H1 (cell line): ENCODE results near the gene CDT1. TPM values are rescaled to one million over a fixed set of nuclear protein-coding genes. Genes with fewer than 3 reads are reported as not detected.

Source experiments
- CTCF ChIA-PET: fragments of 300-600 bp; sonication (Branson Sonifier 250); formaldehyde crosslinking; loops from one replicate; lab custom pipeline; 2021; ENCODE audit not compliant: partially characterized antibody; lab: Charles Lee
- POLR2A ChIA-PET: fragments of 300-600 bp; sonication (Branson Sonifier 250); formaldehyde crosslinking; loops from one replicate; lab custom pipeline; 2021; ENCODE audit warnings: inconsistent platforms; ENCODE audit not compliant: partially characterized antibody; lab: Charles Lee
- DNase-seq, 2 experiments: peaks; one replicate each; pipeline versions ENCODE4 v3.0.0 to v3.0.0-alpha.2; 2010 to 2022; ENCODE audit warnings: low spot score in 2 of 2, low read depth in 1 of 2, mixed read lengths in 1 of 2
- FAIRE-seq: peaks from 2 replicates; lab custom pipeline; 2011; peaks lifted over from hg19 to GRCh38; lab: Jason Lieb, UNC
- H2AFZ ChIP-seq: 2 replicates; pipeline ENCODE4 v1.8.1; 2012; ENCODE audit warnings: low read length, inconsistent platforms
- H2AK5ac ChIP-seq: 2 replicates; pipeline ENCODE4 v1.6.1; 2013; ENCODE audit warnings: low read depth, low read length
- H2BK120ac ChIP-seq: replicated peaks from 2 replicates; pipeline ENCODE3; 2013; ENCODE audit warnings: low read depth, low read length, inconsistent platforms
- H2BK12ac ChIP-seq: 2 replicates; pipeline ENCODE4 v1.6.1; 2013; ENCODE audit warnings: low read depth, low read length
- H2BK15ac ChIP-seq: 2 replicates; pipeline ENCODE4 v1.6.1; 2013; ENCODE audit warnings: low read length
- H2BK20ac ChIP-seq: 2 replicates; pipeline ENCODE4 v1.6.1; 2013; ENCODE audit warnings: low read length
- H2BK5ac ChIP-seq: 2 replicates; pipeline ENCODE4 v1.6.1; 2013; ENCODE audit warnings: low read depth, low read length
- H3K14ac ChIP-seq: 2 replicates; pipeline ENCODE4 v1.6.1; 2013; ENCODE audit warnings: inconsistent platforms; ENCODE audit not compliant: insufficient read length
- H3K18ac ChIP-seq: 2 replicates; pipeline ENCODE4 v1.6.1; 2013; ENCODE audit warnings: low read length; ENCODE audit errors: extremely low read depth
- H3K23ac ChIP-seq: 2 replicates; pipeline ENCODE4 v1.6.1; 2013; ENCODE audit warnings: inconsistent platforms; ENCODE audit not compliant: insufficient read length
- H3K23me2 ChIP-seq: 2 replicates; pipeline ENCODE4 v1.6.1; 2013; ENCODE audit warnings: low read depth, low read length
- H3K27ac ChIP-seq: 2 replicates; pipeline ENCODE4 v1.6.1; 2011; ENCODE audit warnings: low read depth, low read length, inconsistent platforms
- H3K27me3 ChIP-seq, 4 experiments: replicated peaks in 1 of 4; 1 replicate in 1 of 4; 2 replicates in 3 of 4; pipeline versions ENCODE4 v1.6.1 to v1.8.1; 2011 to 2013; ENCODE audit warnings: low read length in 3 of 4, mild to moderate bottlenecking in 3 of 4, inconsistent platforms in 2 of 4, mixed read lengths in 2 of 4, moderate library complexity in 1 of 4; ENCODE audit not compliant: control insufficient read depth in 3 of 4, insufficient read depth in 3 of 4; ENCODE audit errors: extremely low read depth in 1 of 4
- H3K36me3 ChIP-seq, 4 experiments: 2 replicates each; pipeline versions ENCODE4 v1.6.1 to v1.8.1; 2011 to 2013; ENCODE audit warnings: mild to moderate bottlenecking in 4 of 4, low read length in 3 of 4, moderate library complexity in 2 of 4, control low read depth in 1 of 4, inconsistent platforms in 1 of 4; ENCODE audit not compliant: insufficient read depth in 4 of 4, control insufficient read depth in 2 of 4
- H3K4ac ChIP-seq: replicated peaks from 2 replicates; pipeline ENCODE3; 2013; ENCODE audit warnings: low read length, low read depth, mixed read lengths, inconsistent platforms; ENCODE audit not compliant: insufficient read length
- H3K4me1 ChIP-seq, 4 experiments: replicated peaks in 1 of 4; 1 replicate in 1 of 4; 2 replicates in 3 of 4; pipeline versions ENCODE4 v1.6.1 to v1.8.1; 2011 to 2013; ENCODE audit warnings: low read length in 3 of 4, inconsistent platforms in 2 of 4, mixed read lengths in 1 of 4; ENCODE audit not compliant: insufficient read depth in 4 of 4, control insufficient read depth in 3 of 4
- H3K4me2 ChIP-seq, 2 experiments: 2 replicates each; pipeline versions ENCODE4 v1.6.1 to v1.8.1; 2011 to 2013; ENCODE audit warnings: low read depth in 2 of 2, low read length in 2 of 2, control low read depth in 1 of 2, inconsistent platforms in 1 of 2, mild to moderate bottlenecking in 1 of 2; ENCODE audit not compliant: insufficient read depth in 1 of 2
- H3K4me3 ChIP-seq, 4 experiments: fragments of 200-600, 300-600 bp in 1 of 4; sonication (generic), shearing (Covaris generic), sonication (Bioruptor Twin) in 1 of 4; 2 replicates each; pipeline versions ENCODE4 v1.5.1 to v1.8.1; 2011 to 2016; ENCODE audit warnings: low read length in 4 of 4, low read depth in 3 of 4, control low read depth in 2 of 4, inconsistent platforms in 2 of 4, mild to moderate bottlenecking in 2 of 4, mixed read lengths in 1 of 4, moderate library complexity in 1 of 4; ENCODE audit not compliant: insufficient read depth in 2 of 4; ENCODE audit errors: extremely low read depth in 1 of 4
- H3K56ac ChIP-seq: replicated peaks from 2 replicates; pipeline ENCODE3; 2013; ENCODE audit warnings: low read depth, mild to moderate bottlenecking, mixed read lengths, low read length, inconsistent platforms; ENCODE audit not compliant: insufficient read length
- H3K79me1 ChIP-seq: 2 replicates; pipeline ENCODE4 v1.6.1; 2013; ENCODE audit warnings: low read depth, low read length, control low read depth
- H3K79me2 ChIP-seq, 2 experiments: 2 replicates each; pipeline versions ENCODE4 v1.6.1 to v1.8.1; 2012 to 2013; ENCODE audit warnings: low read length in 2 of 2, mild to moderate bottlenecking in 2 of 2, inconsistent platforms in 1 of 2; ENCODE audit not compliant: insufficient read depth in 2 of 2, control insufficient read depth in 1 of 2
- H3K9ac ChIP-seq, 4 experiments: replicated peaks in 1 of 4; 1 replicate in 1 of 4; 2 replicates in 3 of 4; pipeline versions ENCODE4 v1.6.1 to v1.8.1; 2011 to 2013; ENCODE audit warnings: low read depth in 3 of 4, low read length in 3 of 4, control low read depth in 2 of 4, mild to moderate bottlenecking in 2 of 4, moderate library complexity in 2 of 4, inconsistent platforms in 1 of 4; ENCODE audit errors: extremely low read depth in 1 of 4
- H3K9me3 ChIP-seq, 2 experiments: 2 replicates each; pipeline versions ENCODE4 v1.6.1 to v1.8.1; 2012 to 2013; ENCODE audit warnings: mild to moderate bottlenecking in 2 of 2, moderate library complexity in 2 of 2, control low read depth in 1 of 2, inconsistent platforms in 1 of 2, low read depth in 1 of 2, low read length in 1 of 2, mixed read lengths in 1 of 2; ENCODE audit not compliant: insufficient read depth in 2 of 2
- H4K20me1 ChIP-seq, 2 experiments: replicated peaks in 1 of 2; 2 replicates each; pipeline versions ENCODE3 to v1.8.1; 2011 to 2013; ENCODE audit warnings: inconsistent platforms in 2 of 2, low read length in 2 of 2, mild to moderate bottlenecking in 1 of 2; ENCODE audit not compliant: insufficient read depth in 2 of 2, control insufficient read depth in 1 of 2
- H4K5ac ChIP-seq: 2 replicates; pipeline ENCODE4 v1.6.1; 2013; ENCODE audit warnings: low read length, low read depth, mixed read lengths, inconsistent platforms; ENCODE audit not compliant: insufficient read length
- H4K8ac ChIP-seq: 2 replicates; pipeline ENCODE4 v1.8.0; 2013; ENCODE audit warnings: mild to moderate bottlenecking, moderate library complexity, low read length, inconsistent platforms; ENCODE audit not compliant: insufficient read depth; ENCODE audit errors: extremely low read depth
- H4K91ac ChIP-seq: replicated peaks from 2 replicates; pipeline ENCODE3; 2013; ENCODE audit warnings: low read length, mixed read lengths, inconsistent platforms; ENCODE audit not compliant: insufficient read length
- ATF2 ChIP-seq: IDR thresholded peaks from 2 replicates; pipeline ENCODE4 v1.6.1; 2012; ENCODE audit warnings: low read length, inconsistent platforms
- BACH1 ChIP-seq: IDR thresholded peaks from 2 replicates; pipeline ENCODE4 v1.6.1; 2012; ENCODE audit warnings: low read length, improper control_type of control experiment
- E2F6 ChIP-seq: IDR thresholded peaks from 2 replicates; pipeline ENCODE4 v1.6.1; 2012; ENCODE audit warnings: inconsistent platforms
- GABPA ChIP-seq: IDR thresholded peaks from 2 replicates; pipeline ENCODE4 v1.6.1; 2011; ENCODE audit warnings: mild to moderate bottlenecking, low read length, moderate library complexity, borderline replicate concordance; ENCODE audit not compliant: insufficient read depth
- JUN ChIP-seq: IDR thresholded peaks from 2 replicates; pipeline ENCODE4 v1.6.1; 2011; ENCODE audit warnings: low read depth, mild to moderate bottlenecking, improper control_type of control experiment, low read length
- KDM1A ChIP-seq: fragments of 200-600, 300-600 bp; sonication (generic); IDR thresholded peaks from 2 replicates; pipeline ENCODE4 v1.7.1; 2016; ENCODE audit warnings: mild to moderate bottlenecking, low read length, borderline replicate concordance
- POLR2A ChIP-seq, 2 experiments: IDR thresholded peaks; 1 replicate in 1 of 2; 2 replicates in 1 of 2; pipeline ENCODE4 v1.6.1; 2011; ENCODE audit warnings: low read depth in 2 of 2, low read length in 2 of 2, mild to moderate bottlenecking in 2 of 2; ENCODE audit errors: control extremely low read depth in 1 of 2
- POLR2AphosphoS5 ChIP-seq: IDR thresholded peaks from 2 replicates; pipeline ENCODE4 v1.6.1; 2011; ENCODE audit warnings: low read depth, low read length
- SIRT6 ChIP-seq: IDR thresholded peaks from one replicate; pipeline ENCODE4 v1.7.1; 2012; ENCODE audit warnings: low read length, inconsistent platforms
- SIX5 ChIP-seq: IDR thresholded peaks from 2 replicates; pipeline ENCODE4 v1.6.1; 2011; ENCODE audit warnings: mild to moderate bottlenecking, low read depth, low read length
- SP1 ChIP-seq: IDR thresholded peaks from 2 replicates; pipeline ENCODE4 v1.6.1; 2011; ENCODE audit warnings: low read depth, low read length
- TAF1 ChIP-seq: IDR thresholded peaks from 2 replicates; pipeline ENCODE4 v1.6.1; 2011; ENCODE audit warnings: mild to moderate bottlenecking, low read depth, low read length
- TCF12 ChIP-seq: IDR thresholded peaks from 2 replicates; pipeline ENCODE4 v1.6.1; 2011; ENCODE audit warnings: low read depth, mild to moderate bottlenecking, low read length
- WGBS, 2 experiments: shearing (Covaris generic) in 1 of 2; methylation state at CpG; one replicate each; pipeline versions ENCODE4 v1.1.6 to v1.1.7; 2013 to 2015; ENCODE audit warnings: low lambda C conversion rate in 2 of 2, mixed read lengths in 2 of 2, inconsistent platforms in 1 of 2, low coverage in 1 of 2, missing lambda C conversion rate in 1 of 2; ENCODE audit not compliant: insufficient replicate concordance in 2 of 2, insufficient coverage in 1 of 2, insufficient read length in 1 of 2; ENCODE audit errors: extremely low coverage in 1 of 2, missing lambda C conversion rate in 1 of 2; 5-methylcytosine and 5-hydroxymethylcytosine counted together
- polyA plus RNA-seq, 7 experiments: library from polyadenylated mRNA; depleted of rRNA in 3 of 7; stranded (reverse) in 5 of 7; unstranded in 2 of 7; fragments of >200 nt in 5 of 7; fragments of 200-250 nt in 2 of 7; gene quantifications; 1 replicate in 5 of 7; 2 replicates in 1 of 7; 4 replicates in 1 of 7; pipeline versions ENCODE4 v1.2.1 to v1.2.3, GENCODE V29; 2011 to 2013; ENCODE audit warnings: missing spikeins in 2 of 7, mixed read lengths in 2 of 7
- total RNA-seq: library from RNA; stranded (reverse); fragmentation: NEBNext Ultra II Directional; extraction: Animal tissue kit (Norgen Biotek cat#: 25700); gene quantifications from 2 replicates; pipeline ENCODE4 v1.2.1, GENCODE V29; 2021

Gene CDT1
- total and polyA plus RNA-seq, 2 of the 8 experiments (the other 6 are each of a cell fraction or from before 2014, with no cell fraction given), result 76.7 to 95.4 TPM

GRCh38 chr16:88835383-88835782, 31.8 kb downstream of the CDT1 start:
- no peaks in the 10 kb centered on the region for H4K20me1 ChIP-seq
- CTCF ChIA-PET, result interaction anchor here (0.7 to 1.2 kb wide), 2 partner anchors 8 to 100 kb away, joined by 3 read pairs; no protein-coding TSS in a partner anchor
- TF ChIP-seq POLR2AphosphoS5 (no peak), JUN (no peak), SIX5 (no peak), KDM1A (no peak), SP1 (no peak), ATF2 (no peak), SIRT6 (no peak), E2F6 (no peak), GABPA (no peak), POLR2A (IDR thresholded peaks at IDR 0.05; ENCODE audit: control extremely low read depth in 1 of 2, low read depth in 2 of 2, low read length in 2 of 2) (no peak), TCF12 (no peak), BACH1 (no peak), TAF1 (no peak)

More at GRCh38 chr16:88835383-88835782, 31.8 kb downstream of the CDT1 start:
- WGBS, 2 experiments, result 95% methylated on average over 11 of the region's 11 CpGs; no CpG with 5 or more reads in 1 of the 2 experiments
- H2BK120ac ChIP-seq, result no peak overlapping the region
- H3K4ac ChIP-seq, result no peak overlapping the region
- no peak overlapping the region; the same call in 1 of the 2 replicates for H2BK5ac ChIP-seq
- H3K79me2 ChIP-seq, result no peaks in the 10 kb centered on the region
- H2BK12ac ChIP-seq, result no peak overlapping the region
- H3K27me3 ChIP-seq, result no peaks in the 10 kb centered on the region
- H3K14ac ChIP-seq, result no peak overlapping the region
- H3K9ac ChIP-seq, result no peak overlapping the region
- FAIRE-seq, result no peak
- no peak overlapping the region for H3K23ac ChIP-seq
- no peaks in the 10 kb centered on the region for H3K23me2 ChIP-seq
- H2BK15ac ChIP-seq, result no peak overlapping the region
- no peak overlapping the region for H2BK20ac ChIP-seq
- no peak overlapping the region for H3K4me2 ChIP-seq
- H4K8ac ChIP-seq, result no peak overlapping the region
- H3K79me1 ChIP-seq, result 0 out of 2 replicates have a peak, but pooled peaks cover 3% of the 10 kb centered on the region
- peaks cover 0 to 7% (median under 1%) of the 10 kb centered on the region in 4 experiments; a peak in 2 of 8 replicates for H3K36me3 ChIP-seq
- no peak overlapping the region for H2AFZ ChIP-seq
- H3K56ac ChIP-seq, result no peak overlapping the region
- H4K5ac ChIP-seq, result no peak overlapping the region
- POLR2A ChIA-PET, result no interaction called here
- DNase-seq, result no peak
- no peak overlapping the region for H3K18ac ChIP-seq
- H3K27ac ChIP-seq, result no peak overlapping the region; the same call in 1 of the 2 replicates
- H3K4me1 ChIP-seq, result 0 out of 7 replicates have a peak, but pooled peaks cover 0 to 2% (median 0%) of the 10 kb centered on the region in 4 experiments
- no peaks in the 10 kb centered on the region for H3K9me3 ChIP-seq
- H4K91ac ChIP-seq, result no peak overlapping the region
- H2AK5ac ChIP-seq, result no peak overlapping the region
- H3K4me3 ChIP-seq, result no peak overlapping the region
